SH-SY5Y (cell line): Measurements from ENCODE around the gene RAP1GAP2.

ENCODE experiments used
- GATA2 ChIP-seq: IDR thresholded peaks from 2 replicates; pipeline ENCODE4 v1.6.1; 2011; ENCODE audit warnings: mild to moderate bottlenecking, low read depth, low read length
- GATA3 ChIP-seq: IDR thresholded peaks from 2 replicates; pipeline ENCODE4 v1.6.1; 2011; ENCODE audit warnings: low read depth, mild to moderate bottlenecking, low read length, moderate library complexity

GRCh38 chr17:2912754-2913153, 116.5 kb downstream of the RAP1GAP2 start:
- no peak for TF ChIP-seq GATA2
- TF ChIP-seq GATA3 = no peak
